A673 (cell line): ENCODE measurements around the gene MED10. TPM values are rescaled to one million over a fixed set of nuclear protein-coding genes. Genes with fewer than 3 reads are reported as not detected.

Source experiments
- BruUV-seq: library from RNA; stranded (reverse); fragments of 400-500 nt; replicated peaks from 2 replicates; lab custom pipeline; 2021; lab: Mats Ljungman, UMichigan
- CTCF ChIA-PET: fragments of 300-600 bp; sonication (Branson Sonifier 250); formaldehyde crosslinking; loops from one replicate; lab custom pipeline; 2022; ENCODE audit warnings: antibody characterized with exemption; lab: Charles Lee
- POLR2A ChIA-PET: fragments of 300-600 bp; sonication (Branson Sonifier 250); formaldehyde crosslinking; loops from one replicate; lab custom pipeline; 2022; ENCODE audit warnings: antibody characterized with exemption; ENCODE audit not compliant: low non-redundant PET; lab: Charles Lee
- DNase-seq: peaks from one replicate; pipeline ENCODE4 v3.0.0-alpha.2; 2015; ENCODE audit warnings: low spot score
- H3K27ac ChIP-seq: fragments of 200-600 bp; sonication (generic); 2 replicates; pipeline ENCODE4 v1.5.1; 2016; ENCODE audit warnings: mixed run types, low read depth, mild to moderate bottlenecking, mixed read lengths, antibody characterized with exemption, low read length; ENCODE audit not compliant: poor library complexity, severe bottlenecking
- H3K27me3 ChIP-seq: fragments of 200-600 bp; sonication (generic); replicated peaks from 2 replicates; pipeline ENCODE4 v1.6.1; 2017; ENCODE audit warnings: mixed run types, low read depth, mild to moderate bottlenecking, mixed read lengths, antibody characterized with exemption, low read length; ENCODE audit not compliant: insufficient read depth, poor library complexity
- H3K36me3 ChIP-seq: fragments of 200-600 bp; sonication (generic); 2 replicates; pipeline ENCODE4 v1.6.1; 2016; ENCODE audit warnings: mixed run types, mild to moderate bottlenecking, mixed read lengths, antibody characterized with exemption, low read length; ENCODE audit not compliant: insufficient read depth, poor library complexity, severe bottlenecking
- H3K4me1 ChIP-seq: fragments of 200-600 bp; sonication (generic); 2 replicates; pipeline ENCODE4 v1.6.1; 2017; ENCODE audit warnings: mixed run types, mild to moderate bottlenecking, mixed read lengths, antibody characterized with exemption, low read length; ENCODE audit not compliant: insufficient read depth, poor library complexity, severe bottlenecking
- H3K4me3 ChIP-seq: fragments of 200-600 bp; sonication (generic); 2 replicates; pipeline ENCODE4 v1.5.1; 2016; ENCODE audit warnings: low read depth, mixed run types, mild to moderate bottlenecking, mixed read lengths, low read length; ENCODE audit not compliant: poor library complexity, severe bottlenecking
- H3K9me3 ChIP-seq: fragments of 200-600 bp; sonication (generic); 2 replicates; pipeline ENCODE4 v1.6.1; 2016; ENCODE audit warnings: mixed run types, low read depth, mild to moderate bottlenecking, mixed read lengths, antibody characterized with exemption, low read length; ENCODE audit not compliant: poor library complexity, severe bottlenecking
- EZH2 ChIP-seq: fragments of 200-600 bp; sonication (generic); IDR thresholded peaks from 2 replicates; pipeline ENCODE4 v1.6.1; 2017; ENCODE audit warnings: borderline replicate concordance, low read depth, mild to moderate bottlenecking, mixed read lengths, antibody characterized with exemption, low read length; ENCODE audit not compliant: poor library complexity, severe bottlenecking
- intact Hi-C: fragments of 100-400 bp; cut with micrococcal nuclease; formaldehyde crosslinking; loops from one replicate; pipeline ENCODE4 v1.10.0; 2022; ENCODE audit not compliant: unreplicated experiment
- total RNA-seq: library from RNA; stranded (reverse); gene quantifications from 2 replicates; pipeline ENCODE4 v1.2.3, GENCODE V29; 2021
- TF ChIP-seq, protein P1 (sequence below): fragments of 300-800, 200-600 bp; sonication (generic); conservative IDR thresholded peaks from 2 replicates; pipeline ENCODE4 v1.5.1; 2017; ENCODE audit warnings: low read depth, mild to moderate bottlenecking, antibody characterized with exemption, low read length, moderate library complexity, mixed read lengths

Gene MED10
- total RNA-seq, 1 experiment from 2014 or later = 59.9 TPM

DNA sequence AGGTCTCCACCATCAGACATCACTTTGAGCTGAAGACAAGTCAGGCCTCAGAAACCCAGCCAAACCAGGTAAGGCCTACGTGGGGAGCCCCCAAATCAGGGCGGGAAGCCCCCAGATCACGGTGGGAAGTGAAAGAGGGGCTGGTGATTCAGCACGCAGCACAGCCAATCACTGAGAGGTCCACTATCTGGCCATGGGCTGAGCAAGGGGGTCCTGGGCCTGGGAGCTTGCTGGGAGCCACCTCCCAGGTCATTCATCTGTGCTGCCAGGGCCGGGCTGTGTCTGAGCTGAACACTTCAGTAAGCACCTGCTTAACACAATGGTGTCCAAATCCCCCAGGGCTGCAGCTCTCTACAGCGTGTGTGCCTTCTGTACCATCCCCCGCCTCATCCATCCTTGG is 15.5 kb downstream of the MED10 start:
- no TSS peak for BruUV-seq
- ChIA-PET CTCF (no interaction called here), POLR2A (no interaction called here)
- H3K27ac ChIP-seq = no peak overlapping the region
- H3K4me1 ChIP-seq = no peaks in the 10 kb centered on the region
- DNase-seq = no peak
- H3K9me3 ChIP-seq = no peaks in the 10 kb centered on the region
- H3K36me3 ChIP-seq = no peaks in the 10 kb centered on the region
- TF ChIP-seq EZH2 = no peak
- TF ChIP-seq, protein P1, sequence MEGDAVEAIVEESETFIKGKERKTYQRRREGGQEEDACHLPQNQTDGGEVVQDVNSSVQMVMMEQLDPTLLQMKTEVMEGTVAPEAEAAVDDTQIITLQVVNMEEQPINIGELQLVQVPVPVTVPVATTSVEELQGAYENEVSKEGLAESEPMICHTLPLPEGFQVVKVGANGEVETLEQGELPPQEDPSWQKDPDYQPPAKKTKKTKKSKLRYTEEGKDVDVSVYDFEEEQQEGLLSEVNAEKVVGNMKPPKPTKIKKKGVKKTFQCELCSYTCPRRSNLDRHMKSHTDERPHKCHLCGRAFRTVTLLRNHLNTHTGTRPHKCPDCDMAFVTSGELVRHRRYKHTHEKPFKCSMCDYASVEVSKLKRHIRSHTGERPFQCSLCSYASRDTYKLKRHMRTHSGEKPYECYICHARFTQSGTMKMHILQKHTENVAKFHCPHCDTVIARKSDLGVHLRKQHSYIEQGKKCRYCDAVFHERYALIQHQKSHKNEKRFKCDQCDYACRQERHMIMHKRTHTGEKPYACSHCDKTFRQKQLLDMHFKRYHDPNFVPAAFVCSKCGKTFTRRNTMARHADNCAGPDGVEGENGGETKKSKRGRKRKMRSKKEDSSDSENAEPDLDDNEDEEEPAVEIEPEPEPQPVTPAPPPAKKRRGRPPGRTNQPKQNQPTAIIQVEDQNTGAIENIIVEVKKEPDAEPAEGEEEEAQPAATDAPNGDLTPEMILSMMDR = no peak
- no peak overlapping the region for H3K4me3 ChIP-seq
- intact Hi-C loops = no loop called here
- no peaks in the 10 kb centered on the region for H3K27me3 ChIP-seq

DNA sequence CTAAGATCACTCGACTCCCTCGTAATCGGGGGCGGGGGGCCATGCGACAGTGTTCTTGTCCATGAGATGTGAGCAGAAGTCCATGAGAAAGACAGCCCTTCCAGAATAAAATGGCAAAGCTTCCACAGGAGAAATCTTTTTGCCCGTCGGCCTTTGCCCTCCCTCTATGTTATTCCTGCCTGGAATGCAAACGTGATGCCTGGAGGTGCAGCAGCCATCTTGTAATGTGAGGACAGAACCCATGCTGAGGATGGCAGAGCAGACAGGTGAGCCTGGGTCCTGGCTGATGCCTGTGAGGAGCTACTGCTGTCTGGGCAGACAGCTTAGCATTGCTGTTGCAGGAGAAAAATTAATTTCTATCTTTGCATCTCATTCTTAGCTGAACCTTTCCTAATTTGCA is 17.2 kb downstream of the MED10 start:
- ChIA-PET POLR2A (no interaction called here), CTCF (interaction anchor here (0.6 kb wide), 1 partner anchor 272 kb away, joined by 3 read pairs; the partner anchor contains the start of gene SRD5A1)
- intact Hi-C loops = no loop called here
- no peak for DNase-seq
- H3K36me3 ChIP-seq = no peaks in the 10 kb centered on the region
- no peak overlapping the region for H3K27ac ChIP-seq
- H3K4me3 ChIP-seq = no peak overlapping the region
- H3K27me3 ChIP-seq = no peaks in the 10 kb centered on the region
- no peaks in the 10 kb centered on the region for H3K9me3 ChIP-seq
- BruUV-seq = no TSS peak
- TF ChIP-seq EZH2 = no peak
- TF ChIP-seq, protein P1 = no peak
- H3K4me1 ChIP-seq = no peaks in the 10 kb centered on the region

DNA sequence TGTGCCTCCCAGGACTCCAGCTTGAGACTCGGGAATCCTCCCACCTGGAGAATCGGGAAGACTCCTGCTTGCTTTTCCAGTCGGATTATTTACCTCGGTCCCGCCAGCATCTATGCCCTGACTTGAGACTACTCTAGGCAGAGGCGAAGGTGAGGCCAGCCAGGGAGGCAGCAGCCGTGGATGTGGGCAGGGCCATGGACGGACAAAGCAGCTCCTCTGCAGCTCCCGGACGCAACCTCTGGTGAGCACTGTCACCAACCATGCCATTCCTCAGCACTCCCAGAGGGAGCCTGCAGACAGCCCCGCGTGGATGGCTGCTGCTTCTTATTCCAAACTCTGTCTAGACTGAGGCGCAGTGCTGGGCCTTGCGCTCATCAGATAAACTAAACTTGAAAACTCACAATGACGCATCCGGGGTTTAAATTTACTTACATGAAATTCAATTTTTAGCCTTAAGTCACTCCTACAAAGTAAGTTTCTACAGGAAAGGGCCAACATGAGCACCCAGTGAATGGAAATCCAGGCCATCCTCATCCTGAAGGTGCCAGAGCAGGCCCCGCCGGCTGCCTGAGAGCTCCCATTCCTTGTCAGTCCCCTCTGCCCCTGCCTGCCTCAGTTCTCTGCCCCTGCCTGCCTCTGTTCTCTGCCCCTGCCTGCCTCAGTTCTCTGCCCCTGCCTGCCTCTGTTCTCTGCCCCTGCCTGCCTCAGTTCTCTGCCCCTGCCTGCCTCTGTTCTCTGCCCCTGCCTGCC is 17.8 kb downstream of the MED10 start:
- POLR2A ChIA-PET = no interaction called here
- BruUV-seq = no TSS peak
- no peak overlapping the region for H3K27ac ChIP-seq

More for the DNA sequence above, 17.8 kb downstream of the MED10 start:
- Histone ChIP-seq H3K4me1 (no peaks in the 10 kb centered on the region), H3K4me3 (no peak overlapping the region), H3K27me3 (no peaks in the 10 kb centered on the region), H3K9me3 (no peaks in the 10 kb centered on the region), H3K36me3 (no peaks in the 10 kb centered on the region)
- intact Hi-C loops = no loop called here
- CTCF ChIA-PET = interaction anchor here (0.6 kb wide), 1 partner anchor 273 kb away, joined by 3 read pairs; the partner anchor contains the start of gene SRD5A1
- no peak for TF ChIP-seq EZH2
- TF ChIP-seq, protein P1 = no peak
- no peak for DNase-seq
